Measurements from ENCODE around the gene MIER1.

Gene MIER1

GRCh38 chr1:66996018-66996682 lies 71.4 kb downstream of the MIER1 start:
- DNase-seq (ENCODE audit: low read depth in 3 of 3), result peak in 2 of 3 experiments; percentile 31 to 42

GRCh38 chr1:66998972-66999371 lies 74.2 kb downstream of the MIER1 start:
- DNase-seq (ENCODE audit: low read depth in 3 of 3), result no peak

GRCh38 chr1:66999640-67000400 lies 75.0 kb downstream of the MIER1 start:
- DNase-seq (ENCODE audit: low read depth in 3 of 3), result no peak

GRCh38 chr1:67001682-67002425 lies 77.1 kb downstream of the MIER1 start:
- DNase-seq (ENCODE audit: low read depth in 3 of 3), result no peak

- no peak for DNase-seq (ENCODE audit: low read depth in 3 of 3)
Observed at GRCh38 chr1:67004176-67004575, 79.4 kb downstream of the MIER1 start.

- DNase-seq (ENCODE audit: low read depth in 3 of 3), result no peak
Observed at GRCh38 chr1:67005068-67005467, 80.3 kb downstream of the MIER1 start.

- no peak for DNase-seq (ENCODE audit: low read depth in 3 of 3)
Observed at GRCh38 chr1:67009792-67010191, 85.0 kb downstream of the MIER1 start.

GRCh38 chr1:67013573-67013972 lies 88.8 kb downstream of the MIER1 start:
- DNase-seq (ENCODE audit: low read depth in 3 of 3), result no peak

- no peak for DNase-seq (ENCODE audit: low read depth in 3 of 3)
Observed at GRCh38 chr1:67018574-67018973, 93.8 kb downstream of the MIER1 start.

GRCh38 chr1:67019121-67019520 lies 94.3 kb downstream of the MIER1 start:
- no peak for DNase-seq (ENCODE audit: low read depth in 3 of 3)

- DNase-seq (ENCODE audit: low read depth in 3 of 3), result no peak
Observed at GRCh38 chr1:67019600-67020136, 94.9 kb downstream of the MIER1 start.

GRCh38 chr1:67020304-67020703 lies 95.5 kb downstream of the MIER1 start:
- DNase-seq (ENCODE audit: low read depth in 3 of 3), result no peak

- DNase-seq (ENCODE audit: low read depth in 3 of 3), result no peak
Observed at GRCh38 chr1:67020765-67021164, 96.0 kb downstream of the MIER1 start.

GRCh38 chr1:67029472-67029871 lies 104.7 kb downstream of the MIER1 start:
- no peak for DNase-seq (ENCODE audit: low read depth in 3 of 3)

GRCh38 chr1:67031121-67031858 lies 106.5 kb downstream of the MIER1 start:
- DNase-seq (ENCODE audit: low read depth in 3 of 3), result no peak

GRCh38 chr1:67031859-67032247 lies 107.1 kb downstream of the MIER1 start:
- no peak for DNase-seq (ENCODE audit: low read depth in 3 of 3)

All from stimulated activated CD4-positive, alpha-beta T cell treated with anti-CD3 and anti-CD28 coated beads, TNF-alpha, amount 100 ng/mL, for 4 hours (primary cell).